ENCODE results near the gene APOBEC4. TPM values are rescaled to one million over a fixed set of nuclear protein-coding genes. Genes with fewer than 3 reads are reported as not detected.

APOBEC4 gene
- total RNA-seq, 1 experiment from 2014 or later: not detected

GRCh38 chr1:183622884-183623785 is 30.0 kb downstream of the APOBEC4 start:
- ChIA-PET CTCF (interaction anchor here (0.7 kb wide), 1 partner anchor 1008 kb away, joined by 3 read pairs; no protein-coding TSS in a partner anchor), POLR2A (no interaction called here)
- DNase-seq (ENCODE audit: low read depth, low spot score) (no peak), ATAC-seq (peak; percentile 96)
- peak; percentile 77 for TF ChIP-seq CTCF (IDR thresholded peaks at IDR 0.05)
- TF ChIP-seq POLR2AphosphoS5 (IDR thresholded peaks at IDR 0.05; ENCODE audit: low read depth, low read length): no peak
- in situ Hi-C loops (cut with HindIII; ENCODE audit: low pct_unique_long_range_greater_than_20kb, low sequenced_read_pairs): no loop called here
- no peak overlapping the region for H3K4me3 ChIP-seq (ENCODE audit: low read depth in 2 of 2, low read length in 2 of 2)
- H3K4me1 ChIP-seq (ENCODE audit: control insufficient read depth, insufficient read depth, low read length): no peaks in the 10 kb centered on the region
- H3K27ac ChIP-seq (ENCODE audit: low read length): no peak overlapping the region
- intact Hi-C loops (cut with micrococcal nuclease; ENCODE audit: unreplicated experiment): loop anchor here (5.0 kb wide), 2 partner anchors 151 to 341 kb away; partner anchors contain the start of gene SMG7
- H3K27me3 ChIP-seq (ENCODE audit: control insufficient read depth, insufficient read depth, low read length): no peaks in the 10 kb centered on the region
- no TSS peak for BruUV-seq (replicated peaks)
- peaks cover 8% of the 10 kb centered on the region for H3K36me3 ChIP-seq (ENCODE audit: control insufficient read depth, insufficient read depth, low read length)
- H3K9me3 ChIP-seq (ENCODE audit: control insufficient read depth, insufficient read depth, low read depth, low read length): no peaks in the 10 kb centered on the region

- POLR2A ChIA-PET: no interaction called here
- no peak overlapping the region for H3K27ac ChIP-seq (ENCODE audit: low read length)
Measured at GRCh38 chr1:183622013-183622412, 31.1 kb downstream of the APOBEC4 start.

More at GRCh38 chr1:183622013-183622412, 31.1 kb downstream of the APOBEC4 start:
- Histone ChIP-seq H3K4me3 (ENCODE audit: low read depth in 2 of 2, low read length in 2 of 2) (no peak overlapping the region), H3K36me3 (ENCODE audit: control insufficient read depth, insufficient read depth, low read length) (0 out of 2 replicates have a peak, but pooled peaks cover 2% of the 10 kb centered on the region), H3K9me3 (ENCODE audit: control insufficient read depth, insufficient read depth, low read depth, low read length) (no peaks in the 10 kb centered on the region), H3K4me1 (ENCODE audit: control insufficient read depth, insufficient read depth, low read length) (no peaks in the 10 kb centered on the region), H3K27me3 (ENCODE audit: control insufficient read depth, insufficient read depth, low read length) (no peaks in the 10 kb centered on the region)
- TF ChIP-seq CTCF (IDR thresholded peaks at IDR 0.05): no peak
- no peak for TF ChIP-seq SIN3A (IDR thresholded peaks at IDR 0.05; ENCODE audit: borderline replicate concordance, insufficient read depth, low read depth, low read length)
- TF ChIP-seq TCF7L2 (IDR thresholded peaks at IDR 0.05; ENCODE audit: low read depth, low read length): no peak
- no peak for TF ChIP-seq REST (IDR thresholded peaks at IDR 0.05; ENCODE audit: insufficient read depth in 1 of 2, low read depth in 2 of 2, low read length in 1 of 2)
- no peak for TF ChIP-seq POLR2AphosphoS5 (IDR thresholded peaks at IDR 0.05; ENCODE audit: low read depth, low read length)
- intact Hi-C loops (cut with micrococcal nuclease; ENCODE audit: unreplicated experiment): loop anchor here (5.0 kb wide), 2 partner anchors 150 to 340 kb away; partner anchors contain the start of gene SMG7
- CTCF ChIA-PET: no interaction called here
- in situ Hi-C loops (cut with HindIII; ENCODE audit: low pct_unique_long_range_greater_than_20kb, low sequenced_read_pairs): no loop called here
- no TSS peak for BruUV-seq (replicated peaks)
- DNase-seq (ENCODE audit: low read depth, low spot score) (no peak), ATAC-seq (no peak)

Data from Panc1 (cell line).